ENCODE results near the gene TENM3.

DNA sequence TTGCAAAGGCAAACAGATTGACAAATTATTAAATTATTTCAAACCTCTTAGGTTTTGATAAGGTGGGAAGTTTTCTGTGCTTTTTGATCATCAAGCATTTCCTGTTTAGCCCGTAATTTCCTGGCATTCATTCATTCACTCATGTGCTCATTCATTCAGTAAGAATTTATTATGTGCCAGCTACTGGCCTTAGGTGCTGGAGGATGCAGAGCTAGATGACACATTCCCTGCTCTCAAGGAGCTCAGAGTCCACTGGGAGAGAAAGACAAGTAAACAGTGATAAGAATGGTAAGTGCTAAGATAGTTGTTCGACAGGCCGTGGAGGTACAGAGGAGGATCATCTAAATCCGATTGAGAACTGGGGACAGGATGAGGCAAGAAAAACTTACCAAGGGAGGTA lies 520.9 kb downstream of the TENM3 start:
- no peak for TF ChIP-seq GATA2 (IDR thresholded peaks at IDR 0.05; ENCODE audit: low read depth, low read length)
- TF ChIP-seq GATA3 (IDR thresholded peaks at IDR 0.05; ENCODE audit: low read depth, low read length): no peak

Data from SH-SY5Y (cell line).